MV-4-11 (cell line): Measurements from ENCODE around the gene KCNQ4.

Experiments
- DNase-seq: peaks from one replicate; lab custom pipeline; 2025; lab: John Stamatoyannopoulos, UW

Gene KCNQ4

DNA sequence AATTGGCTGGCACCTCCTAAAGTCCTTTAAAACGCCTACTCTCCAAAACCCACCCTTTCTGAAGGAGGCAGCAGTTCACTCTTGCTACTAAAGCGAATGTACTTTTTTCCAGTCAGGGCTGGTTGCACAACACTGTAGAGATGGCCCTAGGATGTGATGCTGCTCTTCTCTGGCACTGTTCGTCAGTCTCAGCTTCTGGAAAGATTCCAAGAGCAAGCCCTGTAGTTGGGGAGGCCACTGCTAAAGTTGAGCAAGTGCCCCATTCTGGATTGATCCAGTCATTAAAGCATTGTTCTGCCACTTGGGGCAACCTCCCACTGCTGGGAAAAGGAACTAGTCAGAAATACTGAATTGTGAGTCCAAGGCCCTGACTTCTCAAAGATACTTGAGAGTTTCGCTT lies 28.5 kb upstream of the KCNQ4 start:
- peak; percentile 69 for DNase-seq

DNA sequence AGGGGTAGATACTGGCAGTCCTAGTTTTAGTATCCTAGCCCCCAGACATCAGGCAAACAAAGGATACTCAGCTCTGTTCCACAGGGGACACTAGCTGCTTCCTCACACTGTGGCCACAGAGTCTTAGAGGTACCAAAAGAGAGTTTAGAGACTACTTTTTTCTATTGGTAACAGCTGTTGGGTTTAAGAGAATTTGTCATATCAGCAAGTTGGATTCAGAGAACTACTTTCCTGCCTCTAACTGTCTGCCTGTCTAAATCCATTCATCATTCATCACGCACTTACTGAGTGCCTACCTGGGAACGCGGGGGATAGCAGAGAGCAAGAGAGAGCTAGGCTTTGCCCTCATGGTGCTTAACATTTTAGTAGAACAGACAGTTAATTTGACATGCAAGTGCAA lies 27.1 kb upstream of the KCNQ4 start:
- no peak for DNase-seq

DNA sequence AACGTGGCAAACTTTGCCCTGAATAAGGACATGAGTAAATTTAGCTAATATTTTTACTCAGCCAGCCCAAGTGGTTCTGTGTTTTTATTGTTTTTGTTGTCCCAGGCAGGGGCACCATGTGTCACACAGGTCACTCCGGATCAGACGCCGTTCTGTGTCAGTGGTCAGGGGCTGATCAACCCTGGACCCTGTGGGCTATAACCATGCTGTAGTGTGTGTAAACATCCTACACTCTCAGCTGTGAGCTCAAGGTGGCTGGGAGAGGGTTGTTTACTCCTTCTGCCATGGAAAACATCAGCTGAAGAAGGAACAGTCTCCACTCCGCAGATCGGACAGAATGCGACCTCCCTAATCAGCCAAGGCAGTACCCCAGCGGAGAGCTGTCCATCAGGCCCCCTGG lies 26.5 kb upstream of the KCNQ4 start:
- DNase-seq, result no peak

DNA sequence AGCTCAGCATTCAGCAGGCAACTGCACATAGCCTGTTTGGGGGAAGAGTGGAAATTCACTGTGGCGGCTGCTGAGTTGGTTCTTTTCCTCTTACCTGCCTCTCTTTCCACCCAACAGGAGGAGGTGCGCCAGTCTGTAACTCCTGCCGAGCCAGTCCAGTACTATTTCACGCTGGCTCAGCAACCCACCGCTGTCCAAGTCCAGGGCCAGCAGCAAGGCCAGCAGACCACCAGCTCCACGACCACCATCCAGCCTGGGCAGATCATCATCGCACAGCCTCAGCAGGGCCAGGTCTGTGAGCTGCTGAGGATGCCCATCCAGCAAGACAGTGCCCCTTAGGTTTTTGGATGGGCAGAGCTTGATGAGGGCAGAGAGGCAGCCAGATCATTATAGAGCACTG lies 25.6 kb upstream of the KCNQ4 start:
- no peak for DNase-seq

DNA sequence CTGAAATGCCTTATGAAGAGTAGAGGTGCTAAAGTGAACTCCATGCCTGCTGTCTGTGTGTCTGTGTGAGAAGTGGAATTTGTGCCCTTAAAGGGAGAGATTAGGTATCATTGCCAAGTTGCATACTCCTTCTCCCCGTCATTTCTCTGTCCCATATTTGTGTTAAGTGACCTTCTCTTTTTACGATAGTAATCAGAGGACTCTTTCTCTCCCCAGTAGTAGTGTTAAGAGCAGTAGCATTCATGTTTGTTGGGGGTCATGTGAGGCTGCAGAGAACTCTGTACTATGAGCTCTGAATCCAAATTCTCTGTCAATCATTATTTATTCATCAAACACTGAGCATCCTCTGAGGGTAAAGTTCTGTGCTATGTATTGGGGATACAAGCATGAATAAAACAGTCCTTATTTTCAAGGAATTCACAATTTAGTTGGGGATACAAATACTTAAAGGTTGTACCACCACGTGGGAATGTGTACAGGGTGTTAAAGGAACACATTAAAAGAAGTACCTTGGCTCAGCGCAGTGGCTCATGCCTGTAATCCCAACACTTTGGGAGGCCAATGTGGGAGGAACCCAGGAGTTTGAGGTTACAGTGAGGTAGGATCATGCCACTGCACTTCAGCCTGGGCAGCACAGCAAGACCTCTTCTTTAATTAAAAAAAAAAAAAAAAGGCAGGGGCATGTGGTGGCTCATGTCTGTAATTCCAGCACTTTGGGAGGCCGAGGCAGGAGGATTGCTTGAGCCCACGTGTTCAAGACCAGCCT lies 24.8 kb upstream of the KCNQ4 start:
- DNase-seq, result no peak

DNA sequence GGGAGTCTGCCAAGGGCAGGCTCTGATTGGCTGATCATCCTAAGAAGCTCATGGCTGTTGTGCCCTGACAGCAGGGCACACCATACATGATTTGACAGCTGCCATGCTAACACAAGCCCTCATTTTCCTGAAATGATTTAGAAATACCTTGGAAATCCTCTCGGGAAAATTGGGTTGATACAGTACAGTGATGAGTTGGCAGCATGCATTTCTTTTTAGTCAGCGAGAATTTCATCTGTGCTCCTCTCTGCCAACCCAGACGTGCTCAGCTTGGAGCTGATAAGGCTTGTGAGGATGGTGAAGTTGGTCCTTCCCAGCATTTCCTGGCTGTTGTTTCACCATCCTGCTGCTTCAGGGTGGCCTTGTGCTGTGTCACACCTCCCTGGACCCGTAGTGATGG lies 22.6 kb upstream of the KCNQ4 start:
- DNase-seq, result no peak

DNA sequence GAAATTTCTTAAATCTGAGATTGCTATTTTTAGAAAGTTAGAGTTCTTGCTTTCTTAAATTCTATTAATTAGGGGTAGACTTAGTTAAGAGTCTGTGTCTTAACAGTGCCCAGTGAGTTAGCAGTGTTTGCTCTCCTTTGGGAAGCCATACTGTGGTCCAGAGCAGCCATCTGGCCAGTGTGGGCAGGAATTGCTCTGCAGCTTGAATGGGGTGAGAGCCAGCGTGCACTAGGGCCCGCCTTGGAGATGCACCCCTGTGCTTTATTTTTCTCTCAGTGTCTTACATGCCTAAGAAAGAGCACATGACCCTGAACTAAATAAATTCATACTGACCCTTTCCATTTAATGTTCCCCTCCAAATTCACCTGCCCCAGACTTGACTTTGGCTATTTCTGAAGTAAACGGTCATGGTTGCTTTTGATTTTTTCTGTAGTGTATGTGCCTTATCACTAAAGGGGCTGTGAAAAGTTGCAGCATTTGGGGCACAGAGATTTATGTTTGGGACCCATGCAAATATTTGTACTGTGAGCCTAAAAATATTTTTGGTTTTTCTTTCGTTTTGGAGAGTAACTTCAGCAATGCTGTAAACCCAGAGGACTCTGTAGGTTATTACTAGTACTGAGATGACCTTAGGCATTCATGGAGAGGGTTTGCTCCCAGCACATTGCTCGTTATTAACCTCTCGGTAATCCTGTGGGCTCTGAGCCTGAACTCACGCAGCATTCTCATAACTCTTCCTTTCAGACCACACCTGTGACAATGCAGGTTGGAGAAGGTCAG lies 21.3 kb upstream of the KCNQ4 start:
- DNase-seq, result no peak

DNA sequence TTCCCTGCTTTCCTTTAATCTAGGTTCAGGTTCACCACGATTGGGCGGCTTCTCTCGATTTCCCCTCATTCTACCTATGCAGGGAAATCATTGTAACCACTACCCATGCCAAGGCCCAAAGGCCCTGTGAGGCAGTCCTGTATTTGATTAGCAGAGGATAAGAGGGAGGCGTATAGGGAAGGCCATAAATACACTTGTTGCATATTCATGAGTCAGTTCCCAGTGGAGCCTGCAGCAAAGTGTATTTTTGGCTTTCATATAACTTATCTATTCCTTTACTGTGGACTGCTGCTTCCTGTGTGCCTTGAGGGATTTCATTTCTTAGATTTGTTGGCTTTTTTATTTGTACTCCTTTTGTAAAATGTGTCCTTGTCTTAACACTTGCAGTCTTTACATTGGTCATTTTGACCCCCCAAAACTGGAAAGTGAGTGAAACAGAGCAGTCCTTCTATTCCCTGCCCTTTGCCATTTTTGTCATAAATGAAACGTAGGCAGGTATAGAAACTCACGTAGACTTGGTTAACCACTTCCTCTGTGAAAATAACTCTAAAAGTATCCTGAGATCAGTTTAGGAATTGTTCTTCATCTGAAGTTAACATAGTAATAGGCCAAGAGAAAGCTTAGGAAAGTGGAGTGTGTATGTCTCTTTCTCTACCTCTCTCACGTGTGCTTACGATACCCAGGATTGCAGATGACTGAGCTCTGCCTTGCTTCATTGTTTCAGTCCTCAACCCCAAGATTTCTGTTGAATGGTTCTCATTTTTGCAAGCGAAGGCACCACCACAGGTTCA lies 19.6 kb upstream of the KCNQ4 start:
- DNase-seq, result no peak

DNA sequence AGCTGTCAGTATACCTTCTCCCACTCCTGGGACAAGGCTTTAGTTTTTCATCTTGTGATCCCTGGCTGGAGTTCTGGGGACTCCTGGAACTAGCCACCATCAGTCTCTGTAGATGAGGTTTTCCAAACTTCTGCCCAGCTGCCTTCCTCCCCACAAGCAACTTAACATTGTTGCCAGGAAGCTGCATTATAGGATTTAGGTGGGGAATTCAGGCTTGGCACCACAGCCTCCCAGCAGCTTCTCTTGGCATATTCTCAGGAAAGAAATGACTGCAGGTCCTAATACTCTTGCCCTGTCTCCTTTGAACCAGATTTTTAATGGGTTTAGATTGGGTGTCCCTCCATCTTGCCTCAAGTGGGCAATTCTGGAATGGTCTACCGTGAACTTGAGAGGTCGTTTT lies 18.6 kb upstream of the KCNQ4 start:
- no peak for DNase-seq

DNA sequence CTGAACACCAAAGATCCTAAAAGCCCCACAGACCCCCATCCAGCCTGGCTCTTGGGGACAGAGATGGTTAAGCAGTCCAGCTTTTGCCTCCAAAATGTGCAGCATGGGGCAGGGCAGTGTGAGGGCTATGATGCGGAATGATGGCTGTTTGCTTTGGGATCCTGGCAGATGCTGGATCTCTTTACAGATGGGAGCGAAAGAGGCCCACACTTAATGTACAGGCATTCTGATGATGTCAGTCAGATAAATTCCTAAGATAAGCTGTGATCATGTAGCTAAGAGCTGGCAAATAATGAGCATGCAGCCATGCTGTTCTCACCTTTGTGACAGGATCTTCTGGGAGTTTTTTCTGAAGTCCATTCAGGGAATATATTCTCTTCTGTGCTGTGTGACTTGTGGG lies 17.6 kb upstream of the KCNQ4 start:
- DNase-seq, result no peak

DNA sequence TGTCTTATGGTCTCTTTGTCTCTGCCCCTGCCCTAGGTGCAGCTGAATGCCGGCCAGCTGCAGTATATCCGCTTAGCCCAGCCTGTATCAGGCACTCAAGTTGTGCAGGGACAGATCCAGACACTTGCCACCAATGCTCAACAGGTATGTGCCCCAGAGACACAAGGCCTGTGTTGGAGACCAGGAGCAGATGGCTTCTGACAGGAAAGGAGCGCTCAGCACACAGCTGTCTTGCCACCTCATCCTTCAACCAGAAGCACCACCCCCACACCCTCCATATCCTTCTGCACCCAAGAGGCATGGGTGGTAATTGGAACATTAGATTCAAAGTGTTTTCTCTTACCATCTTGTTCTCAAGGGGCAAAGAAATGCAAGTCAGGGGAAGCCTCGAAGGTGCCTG lies 17.0 kb upstream of the KCNQ4 start:
- no peak for DNase-seq

DNA sequence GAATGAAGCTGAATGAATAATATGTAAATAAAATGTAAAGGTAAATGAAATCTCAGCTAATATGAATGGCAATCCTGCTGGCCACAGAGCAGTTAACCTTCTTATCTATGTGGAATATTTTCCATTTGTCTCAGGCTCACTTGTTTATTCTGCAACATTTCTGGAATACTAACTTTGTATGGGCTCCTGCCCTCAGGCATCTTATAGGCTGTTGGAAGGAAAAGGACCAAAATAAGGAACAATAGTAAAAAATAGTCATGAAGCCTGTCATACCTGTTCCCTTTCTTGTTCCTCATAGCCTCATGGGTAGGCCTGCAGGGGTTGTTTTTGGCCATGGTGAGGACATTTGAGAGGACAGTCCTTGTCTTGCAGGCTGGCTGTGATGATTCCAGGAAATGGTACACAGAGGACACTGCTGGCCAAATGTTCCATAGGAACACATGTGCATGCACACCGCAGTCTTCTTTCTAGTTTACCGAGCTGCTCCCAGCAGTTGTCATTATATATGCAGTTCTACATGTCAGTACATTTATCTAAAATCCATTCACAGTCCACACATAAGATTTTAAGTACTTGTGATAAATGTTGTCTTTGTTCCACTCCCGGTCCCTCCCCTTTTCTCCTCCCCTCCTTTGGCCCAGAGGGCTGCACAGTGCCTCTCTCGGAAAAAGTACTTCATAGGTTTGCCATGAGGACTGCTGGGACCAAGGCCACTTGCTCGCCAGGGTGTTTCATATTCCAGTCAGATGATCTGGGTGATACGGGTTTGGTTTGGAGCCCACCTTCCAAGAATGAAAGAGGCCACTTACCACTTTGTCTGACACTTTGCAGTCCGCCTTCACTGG lies 15.2 kb upstream of the KCNQ4 start:
- DNase-seq, result no peak

DNA sequence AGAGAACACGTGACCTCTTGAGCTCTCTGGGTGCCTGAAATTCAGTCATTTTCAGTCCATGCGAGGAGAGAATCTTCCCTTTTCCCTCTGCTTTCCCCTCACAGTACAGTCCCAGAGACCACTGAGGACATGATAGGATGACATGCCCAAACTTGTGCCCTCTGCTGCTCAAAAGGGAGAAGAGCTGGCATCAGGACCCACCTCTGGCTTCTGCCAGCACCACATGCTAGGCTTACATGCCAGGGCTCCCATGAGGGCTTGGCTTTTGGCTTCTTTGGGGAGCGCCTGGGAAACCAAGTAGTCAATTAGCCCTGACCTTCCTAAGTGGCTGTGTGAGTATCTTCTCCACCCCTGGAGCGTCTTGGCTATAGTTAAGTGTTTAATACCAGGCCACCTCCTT lies 13.8 kb upstream of the KCNQ4 start:
- DNase-seq, result no peak

DNA sequence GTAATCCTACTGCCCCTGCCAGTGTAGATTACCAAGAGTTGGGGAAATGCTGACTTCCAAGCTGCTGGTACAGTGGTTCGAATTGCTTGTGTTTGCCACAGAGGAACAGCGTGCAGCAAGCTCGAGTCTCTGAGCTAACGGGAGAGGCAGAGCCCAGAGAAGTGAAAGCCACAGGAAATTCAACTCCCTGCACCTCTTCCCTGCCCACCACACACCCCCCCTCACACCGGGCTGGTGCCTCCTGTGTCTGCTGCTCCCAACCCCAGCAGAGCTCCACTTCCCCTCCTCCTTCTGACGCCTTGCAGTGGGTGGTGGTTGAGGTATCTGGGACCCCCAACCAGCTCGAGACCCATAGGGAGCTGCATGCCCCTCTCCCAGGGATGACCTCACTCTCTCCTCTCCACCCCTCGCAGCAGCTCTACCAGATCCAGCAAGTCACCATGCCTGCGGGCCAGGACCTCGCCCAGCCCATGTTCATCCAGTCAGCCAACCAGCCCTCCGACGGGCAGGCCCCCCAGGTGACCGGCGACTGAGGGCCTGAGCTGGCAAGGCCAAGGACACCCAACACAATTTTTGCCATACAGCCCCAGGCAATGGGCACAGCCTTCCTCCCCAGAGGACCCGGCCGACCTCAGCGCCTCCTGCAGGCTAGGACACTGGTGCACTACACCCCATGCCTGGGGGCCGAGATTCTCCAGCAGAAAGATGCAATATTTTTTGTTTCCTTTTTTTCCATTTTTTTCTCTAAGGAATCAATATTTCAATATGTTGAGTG lies 13.1 kb upstream of the KCNQ4 start:
- DNase-seq, result peak; percentile 18

DNA sequence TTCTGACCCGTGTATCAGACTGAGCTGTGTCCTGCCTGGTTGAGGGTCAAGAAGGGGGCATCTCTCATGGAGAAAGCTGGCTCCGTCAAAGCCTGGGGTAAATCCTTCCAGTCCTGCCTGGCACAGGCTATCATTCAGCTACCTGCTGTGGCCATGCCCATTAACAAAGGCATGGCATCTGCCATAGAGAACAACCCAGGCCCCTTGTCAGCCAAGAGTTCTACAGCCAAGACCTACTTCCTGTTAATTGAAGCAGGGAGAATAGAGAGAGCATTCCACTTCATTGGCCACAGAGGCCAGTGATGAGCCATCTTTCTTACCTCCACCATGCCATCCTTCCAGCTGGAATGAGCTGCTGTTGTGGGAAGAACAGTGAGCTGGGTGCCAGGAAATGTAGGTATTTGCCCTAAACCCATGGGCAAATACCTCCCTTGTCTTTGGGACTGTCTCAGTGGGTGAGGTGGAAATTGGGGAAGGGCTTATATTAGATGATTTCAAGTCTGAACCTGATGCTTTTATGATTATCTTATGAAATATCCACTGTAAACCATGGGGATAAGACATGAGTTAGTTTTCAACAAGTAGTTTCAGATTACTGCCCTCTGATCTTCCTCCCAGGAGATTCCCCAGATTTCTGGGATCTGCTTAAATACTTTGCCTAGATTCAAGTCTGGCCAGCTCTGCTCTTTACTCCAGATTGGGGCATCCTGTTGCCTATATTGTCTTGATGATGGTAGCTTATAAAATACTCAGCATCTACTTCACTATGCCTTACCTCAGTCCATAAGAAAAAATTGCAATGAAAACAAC lies 11.2 kb upstream of the KCNQ4 start:
- DNase-seq, result no peak

DNA sequence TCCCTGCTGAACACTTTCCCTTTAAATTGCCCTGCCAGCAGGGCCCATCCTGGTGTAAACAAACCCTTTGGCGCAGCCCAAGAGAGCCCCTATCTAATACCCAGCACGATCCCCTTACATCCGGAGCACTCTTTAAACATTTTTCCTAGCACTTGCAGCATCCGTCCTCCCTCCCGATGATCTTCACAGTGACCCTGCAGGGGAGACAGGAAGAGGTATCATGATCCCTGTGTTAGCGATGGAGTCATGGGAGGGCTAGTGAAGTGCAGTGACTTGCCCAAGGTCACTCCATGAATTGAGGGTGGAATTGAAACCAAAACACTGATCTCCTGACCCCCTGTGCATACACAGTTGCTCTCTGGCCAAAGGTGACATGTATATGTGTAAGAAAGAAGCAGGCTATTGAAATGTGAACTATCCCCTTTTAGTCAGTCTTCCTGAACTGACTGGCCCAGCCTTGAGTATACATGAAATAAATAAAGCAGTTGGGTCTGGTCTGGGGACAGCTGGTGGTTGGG lies 9.8 kb upstream of the KCNQ4 start:
- DNase-seq, result no peak

DNA sequence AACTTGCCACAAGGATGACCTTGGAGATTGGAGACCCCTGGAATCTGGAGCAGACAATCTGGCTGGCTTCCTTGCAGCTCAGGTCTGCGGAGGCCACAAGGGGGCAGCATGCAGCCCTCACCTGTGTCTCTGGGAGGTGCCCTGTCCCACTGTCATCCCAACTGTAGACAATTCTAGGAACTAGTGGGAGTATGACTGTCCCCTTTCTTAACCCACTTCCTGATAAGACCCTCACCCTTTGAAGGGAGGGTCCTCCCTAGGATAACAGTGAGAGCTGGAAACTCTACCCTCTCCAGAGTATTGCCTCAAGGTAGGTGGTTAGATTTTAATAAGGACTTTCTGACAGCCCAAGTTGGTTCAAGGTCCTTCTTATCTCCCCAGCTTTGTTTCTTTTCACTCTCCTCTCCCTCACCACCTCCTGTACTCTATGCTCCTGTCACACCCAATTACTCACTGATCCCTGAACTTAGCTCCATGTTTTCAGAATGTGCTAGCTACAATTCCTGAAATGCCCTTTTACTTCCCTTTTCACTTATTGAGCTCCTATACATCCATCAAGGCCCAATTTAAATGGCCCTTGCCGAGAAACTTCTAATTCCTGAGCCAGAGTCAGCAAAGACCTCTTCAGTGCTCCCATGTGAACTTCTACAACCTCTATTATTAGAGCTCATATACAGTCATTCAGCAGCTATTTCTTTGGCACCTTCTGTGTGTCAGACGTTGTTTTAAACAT lies 9.2 kb upstream of the KCNQ4 start:
- DNase-seq, result no peak

DNA sequence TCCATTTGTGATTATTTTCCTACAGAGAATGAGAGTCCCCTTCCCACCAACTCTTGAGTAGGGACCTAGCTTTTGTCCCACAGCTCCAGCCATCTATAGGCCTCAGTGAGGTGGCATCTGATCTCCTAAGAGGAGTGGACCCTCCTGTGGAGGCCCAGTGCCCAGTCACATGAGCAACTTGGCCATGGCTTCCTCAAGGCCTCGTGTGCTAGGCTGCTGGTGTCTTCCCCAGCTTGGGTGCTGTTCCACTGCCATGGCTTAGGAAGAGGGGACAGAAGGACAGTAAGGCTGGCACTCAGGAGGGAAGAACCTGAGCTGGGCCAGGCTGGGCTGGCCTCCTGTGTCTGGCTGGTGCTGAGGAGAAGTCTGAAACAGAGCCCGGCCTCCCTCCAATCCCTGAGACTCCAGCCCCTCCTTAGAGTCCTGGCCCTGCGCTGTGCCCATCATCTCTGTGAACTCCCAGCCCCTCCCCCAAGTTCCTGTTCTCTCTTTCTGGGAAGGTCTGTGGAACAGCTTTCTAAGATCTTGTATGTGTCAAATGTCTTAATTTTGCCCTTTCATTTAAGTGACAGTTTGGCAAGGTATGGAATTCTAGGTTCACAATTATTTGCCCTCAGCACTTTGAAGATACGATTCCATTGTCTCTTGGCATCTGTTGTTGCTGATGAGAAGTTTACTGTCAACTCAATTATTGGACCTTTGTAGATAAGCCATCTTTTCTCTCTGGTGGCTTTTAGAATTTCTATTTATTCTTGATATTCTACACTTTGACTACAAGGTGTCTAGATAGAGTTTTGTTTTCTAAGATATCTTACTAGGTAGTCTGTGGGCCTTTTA lies 7.1 kb upstream of the KCNQ4 start:
- no peak for DNase-seq
